Panc1 (cell line): ENCODE data around the gene CCDC9B.

Experiments used
- POLR2AphosphoS5 ChIP-seq: IDR thresholded peaks from 2 replicates; pipeline ENCODE4 v1.6.1; 2012; ENCODE audit warnings: mild to moderate bottlenecking, low read depth, low read length, moderate library complexity
- REST ChIP-seq, 2 experiments: IDR thresholded peaks; 2 replicates each; pipeline ENCODE4 v1.6.1; 2011 to 2012; ENCODE audit warnings: low read depth in 2 of 2, control low read depth in 1 of 2, low read length in 1 of 2, mild to moderate bottlenecking in 1 of 2, moderate library complexity in 1 of 2; ENCODE audit not compliant: insufficient read depth in 1 of 2
- SIN3A ChIP-seq: IDR thresholded peaks from 2 replicates; pipeline ENCODE4 v1.6.1; 2012; ENCODE audit warnings: low read depth, mild to moderate bottlenecking, low read length, moderate library complexity, borderline replicate concordance; ENCODE audit not compliant: insufficient read depth
- TCF7L2 ChIP-seq: IDR thresholded peaks from 2 replicates; pipeline ENCODE4 v1.6.1; 2011; ENCODE audit warnings: mild to moderate bottlenecking, low read depth, low read length, inconsistent platforms
- TF ChIP-seq, protein P1 (sequence below): fragments of 450-650 bp; IDR thresholded peaks from 2 replicates; pipeline ENCODE4 v1.5.1; 2017; ENCODE audit warnings: mild to moderate bottlenecking

DNA sequence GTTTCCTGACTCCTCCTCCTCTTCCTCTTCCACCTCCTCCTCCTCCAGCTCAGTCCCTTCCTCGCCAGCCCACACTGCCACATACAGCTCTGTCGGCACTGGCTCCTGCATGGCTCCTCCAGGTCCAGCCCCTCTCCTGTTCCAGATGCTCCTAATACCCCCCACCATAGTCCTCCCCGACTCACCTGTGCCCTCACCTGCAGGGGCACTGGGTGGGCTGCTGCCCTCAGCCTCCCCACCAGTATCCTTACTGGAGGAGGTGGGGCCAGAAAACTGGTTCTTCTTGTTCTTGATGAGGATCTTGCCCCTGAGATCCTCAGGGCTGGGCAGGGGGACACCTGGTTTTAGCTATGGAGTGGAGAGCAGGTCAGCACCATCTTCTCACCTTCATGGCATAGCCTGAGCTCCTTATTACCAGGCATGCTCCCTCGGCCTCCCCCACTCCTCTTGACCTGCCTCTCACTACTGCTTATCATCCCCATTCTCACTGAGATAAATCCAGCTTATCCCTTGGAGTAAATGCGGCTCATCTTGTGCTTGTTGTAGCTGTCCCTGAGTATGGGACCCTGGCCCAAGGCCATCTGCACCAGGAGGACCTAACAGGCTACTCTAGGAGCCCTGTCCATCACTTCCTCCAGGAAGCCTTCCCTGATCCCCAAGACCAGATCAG, 44.0 kb downstream of the CCDC9B start:
- TF ChIP-seq, protein P1, sequence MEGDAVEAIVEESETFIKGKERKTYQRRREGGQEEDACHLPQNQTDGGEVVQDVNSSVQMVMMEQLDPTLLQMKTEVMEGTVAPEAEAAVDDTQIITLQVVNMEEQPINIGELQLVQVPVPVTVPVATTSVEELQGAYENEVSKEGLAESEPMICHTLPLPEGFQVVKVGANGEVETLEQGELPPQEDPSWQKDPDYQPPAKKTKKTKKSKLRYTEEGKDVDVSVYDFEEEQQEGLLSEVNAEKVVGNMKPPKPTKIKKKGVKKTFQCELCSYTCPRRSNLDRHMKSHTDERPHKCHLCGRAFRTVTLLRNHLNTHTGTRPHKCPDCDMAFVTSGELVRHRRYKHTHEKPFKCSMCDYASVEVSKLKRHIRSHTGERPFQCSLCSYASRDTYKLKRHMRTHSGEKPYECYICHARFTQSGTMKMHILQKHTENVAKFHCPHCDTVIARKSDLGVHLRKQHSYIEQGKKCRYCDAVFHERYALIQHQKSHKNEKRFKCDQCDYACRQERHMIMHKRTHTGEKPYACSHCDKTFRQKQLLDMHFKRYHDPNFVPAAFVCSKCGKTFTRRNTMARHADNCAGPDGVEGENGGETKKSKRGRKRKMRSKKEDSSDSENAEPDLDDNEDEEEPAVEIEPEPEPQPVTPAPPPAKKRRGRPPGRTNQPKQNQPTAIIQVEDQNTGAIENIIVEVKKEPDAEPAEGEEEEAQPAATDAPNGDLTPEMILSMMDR, result no peak
- TF ChIP-seq POLR2AphosphoS5 (no peak), SIN3A (no peak), REST (IDR thresholded peaks at IDR 0.05; ENCODE audit: insufficient read depth in 1 of 2, low read depth in 2 of 2, low read length in 1 of 2) (no peak), TCF7L2 (no peak)
